ENCODE results near the gene INPP5B. TPM values are rescaled to one million over a fixed set of nuclear protein-coding genes. Genes with fewer than 3 reads are reported as not detected.

The INPP5B gene
- total RNA-seq, 1 donor from 2014 or later, result 19.3 TPM

GRCh38 chr1:37878071-37878470, 68.8 kb downstream of the INPP5B start:
- H3K27me3 Mint-ChIP-seq, result no peaks in the 10 kb centered on the region
- TF ChIP-seq CTCF (conservative IDR thresholded peaks at IDR 0.05), result no peak
- H3K36me3 Mint-ChIP-seq, result peaks cover 11% of the 10 kb centered on the region
- no peak for DNase-seq (ENCODE audit: extremely low spot score, unreplicated experiment)
- H3K9me3 Mint-ChIP-seq, result no peaks in the 10 kb centered on the region
- H3K4me1 Mint-ChIP-seq (ENCODE audit: unreplicated experiment), result no peaks in the 10 kb centered on the region
- no peak overlapping the region for H3K4me3 Mint-ChIP-seq
- no peak overlapping the region for H3K27ac Mint-ChIP-seq

- DNase-seq (ENCODE audit: extremely low spot score, unreplicated experiment), result no peak
- no peak overlapping the region for H3K4me3 Mint-ChIP-seq
- no peaks in the 10 kb centered on the region for H3K4me1 Mint-ChIP-seq (ENCODE audit: unreplicated experiment)
- H3K36me3 Mint-ChIP-seq, result peaks cover 8% of the 10 kb centered on the region
- H3K27ac Mint-ChIP-seq, result no peak overlapping the region
- no peak for TF ChIP-seq CTCF (conservative IDR thresholded peaks at IDR 0.05)
- H3K9me3 Mint-ChIP-seq, result no peaks in the 10 kb centered on the region
- H3K27me3 Mint-ChIP-seq, result no peaks in the 10 kb centered on the region
These were observed 71.0 kb downstream of the INPP5B start for GRCh38 chr1:37875833-37876232.

- H3K9me3 Mint-ChIP-seq, result no peaks in the 10 kb centered on the region
- H3K4me1 Mint-ChIP-seq (ENCODE audit: unreplicated experiment), result no peaks in the 10 kb centered on the region
- peaks cover 16% of the 10 kb centered on the region for H3K36me3 Mint-ChIP-seq
- no peaks in the 10 kb centered on the region for H3K27me3 Mint-ChIP-seq
- H3K27ac Mint-ChIP-seq, result no peak overlapping the region
- no peak for TF ChIP-seq CTCF (conservative IDR thresholded peaks at IDR 0.05)
- no peak for DNase-seq (ENCODE audit: extremely low spot score, unreplicated experiment)
- no peak overlapping the region for H3K4me3 Mint-ChIP-seq
These were observed 74.2 kb downstream of the INPP5B start for GRCh38 chr1:37872692-37873091.

GRCh38 chr1:37868466-37868865, 78.4 kb downstream of the INPP5B start:
- no peaks in the 10 kb centered on the region for H3K9me3 Mint-ChIP-seq
- no peak for TF ChIP-seq CTCF (conservative IDR thresholded peaks at IDR 0.05)
- H3K4me3 Mint-ChIP-seq, result no peak overlapping the region
- no peaks in the 10 kb centered on the region for H3K4me1 Mint-ChIP-seq (ENCODE audit: unreplicated experiment)
- H3K36me3 Mint-ChIP-seq, result peaks cover 16% of the 10 kb centered on the region
- H3K27me3 Mint-ChIP-seq, result no peaks in the 10 kb centered on the region
- DNase-seq (ENCODE audit: extremely low spot score, unreplicated experiment), result no peak
- no peak overlapping the region for H3K27ac Mint-ChIP-seq

GRCh38 chr1:37867784-37868183, 79.1 kb downstream of the INPP5B start:
- TF ChIP-seq CTCF (conservative IDR thresholded peaks at IDR 0.05), result no peak
- no peak overlapping the region for H3K4me3 Mint-ChIP-seq
- H3K4me1 Mint-ChIP-seq (ENCODE audit: unreplicated experiment), result no peaks in the 10 kb centered on the region
- peaks cover 16% of the 10 kb centered on the region for H3K36me3 Mint-ChIP-seq
- H3K27ac Mint-ChIP-seq, result no peak overlapping the region
- H3K9me3 Mint-ChIP-seq, result no peaks in the 10 kb centered on the region
- DNase-seq (ENCODE audit: extremely low spot score, unreplicated experiment), result no peak
- H3K27me3 Mint-ChIP-seq, result no peaks in the 10 kb centered on the region

- no peak for DNase-seq (ENCODE audit: extremely low spot score, unreplicated experiment)
- H3K4me1 Mint-ChIP-seq (ENCODE audit: unreplicated experiment), result peaks cover 3% of the 10 kb centered on the region
- no peaks in the 10 kb centered on the region for H3K9me3 Mint-ChIP-seq
- H3K27ac Mint-ChIP-seq, result no peak overlapping the region
- no peaks in the 10 kb centered on the region for H3K27me3 Mint-ChIP-seq
- peaks cover 20% of the 10 kb centered on the region for H3K36me3 Mint-ChIP-seq
- no peak for TF ChIP-seq CTCF (conservative IDR thresholded peaks at IDR 0.05)
- no peak overlapping the region for H3K4me3 Mint-ChIP-seq
These were observed 80.4 kb downstream of the INPP5B start for GRCh38 chr1:37866491-37866890.
